Epithelial cell of proximal tubule (primary cell): ENCODE data around the gene LRP5. TPM values are rescaled to one million over a fixed set of nuclear protein-coding genes. Genes with fewer than 3 reads are reported as not detected.
"Not testable (repeated sequence)": the region's sequence is repeated elsewhere in the genome, so short reads cannot be mapped to it uniquely, and the experiment has no call there.

Experiments
- DNase-seq: peaks from one replicate; pipeline ENCODE4 v3.0.0-alpha.2; 2011; ENCODE audit warnings: low read depth
- H3K4me3 ChIP-seq: 2 replicates; pipeline ENCODE4 v1.5.1; 2011; ENCODE audit warnings: low read depth, mild to moderate bottlenecking, low read length
- CTCF ChIP-seq: conservative IDR thresholded peaks from 2 replicates; pipeline ENCODE4 v1.5.1; 2012; ENCODE audit warnings: low read depth, mild to moderate bottlenecking, low read length
- total RNA-seq: library from RNA; depleted of rRNA; stranded (reverse); fragments of >200 nt; gene quantifications from 2 replicates; pipeline ENCODE4 v1.2.3, GENCODE V29; 2015

LRP5 gene
- total RNA-seq, 1 donor from 2014 or later, result 22.4 TPM

DNA sequence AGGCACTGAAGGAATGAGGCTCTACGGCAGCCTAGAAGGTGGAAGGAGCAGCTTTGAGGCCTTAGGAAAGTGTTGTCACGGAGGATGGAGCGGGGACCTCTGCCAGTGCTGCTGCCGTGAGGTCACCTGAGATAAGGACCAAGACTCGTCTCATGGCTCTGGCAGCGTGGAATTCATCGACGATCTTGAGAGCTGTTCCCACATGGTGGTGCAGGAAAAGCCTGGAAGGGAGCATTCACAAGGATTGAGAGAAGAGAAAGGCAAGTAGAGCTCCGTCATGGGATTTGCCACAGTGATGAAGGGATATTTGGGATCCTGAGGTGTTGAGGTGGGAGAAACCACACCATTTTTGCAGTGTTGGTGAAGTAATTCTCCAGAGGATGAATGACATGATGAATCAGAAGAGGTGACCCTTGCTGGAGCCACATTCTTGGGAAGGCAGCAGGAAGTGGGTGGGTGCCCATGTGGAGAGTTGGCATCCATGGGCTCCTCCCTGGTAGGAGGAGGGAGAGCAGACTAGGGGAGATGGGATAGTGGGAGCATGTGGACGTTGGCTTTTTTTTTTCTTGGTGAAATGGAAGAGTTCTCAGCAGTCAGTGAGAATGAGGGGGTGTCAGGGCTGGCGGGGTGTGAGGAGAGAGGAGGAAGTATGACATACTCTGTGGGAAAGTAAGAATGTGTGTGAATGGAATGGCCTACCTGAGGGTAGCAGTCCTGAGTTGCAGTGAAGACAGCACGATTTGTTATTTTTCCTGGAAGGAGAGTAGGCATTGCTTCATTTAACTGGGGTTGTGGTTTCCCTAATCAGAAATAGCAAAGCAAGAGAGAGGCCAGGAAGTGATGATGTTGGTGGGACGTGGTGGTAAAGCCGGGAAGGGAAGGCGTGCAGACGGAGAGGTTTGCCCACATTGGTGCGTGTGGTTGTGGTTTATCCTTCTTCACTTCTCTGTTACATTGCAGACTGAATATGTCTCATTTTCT is 159.3 kb downstream of the LRP5 start:
- no peak for TF ChIP-seq CTCF
- no peak overlapping the region for H3K4me3 ChIP-seq
- peak; percentile 22 for DNase-seq

GRCh38 chr11:68472778-68473177 is 160.4 kb downstream of the LRP5 start:
- no peak for TF ChIP-seq CTCF
- H3K4me3 ChIP-seq, result no peak overlapping the region
- DNase-seq, result no peak

GRCh38 chr11:68473693-68474092 is 161.3 kb downstream of the LRP5 start:
- no peak for DNase-seq
- no peak for TF ChIP-seq CTCF
- H3K4me3 ChIP-seq, result no peak overlapping the region

GRCh38 chr11:68475626-68476025 is 163.2 kb downstream of the LRP5 start:
- H3K4me3 ChIP-seq, DNase-seq: not testable (repeated sequence)

GRCh38 chr11:68479390-68479789 is 167.0 kb downstream of the LRP5 start:
- DNase-seq, result no peak
- H3K4me3 ChIP-seq, result no peak overlapping the region
- TF ChIP-seq CTCF, result no peak

DNA sequence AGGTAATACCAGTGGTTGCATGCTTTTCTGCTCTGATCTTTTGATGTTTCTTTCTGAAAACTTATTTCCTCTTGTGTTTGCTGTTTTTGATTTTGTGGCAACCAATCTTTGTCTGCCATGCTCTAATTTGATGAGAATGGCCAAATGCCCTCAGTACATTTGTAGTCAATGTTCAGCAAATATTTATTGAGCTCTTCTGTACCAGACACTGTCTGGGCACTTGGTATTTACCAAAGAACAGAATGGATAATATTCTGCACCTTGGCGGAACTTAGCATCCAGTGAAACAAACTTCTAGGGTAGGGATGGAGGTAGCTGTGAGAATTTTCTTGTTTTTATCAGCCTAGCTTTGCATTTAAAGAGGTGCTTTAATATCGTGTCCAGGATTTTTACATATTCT is 167.8 kb downstream of the LRP5 start:
- no peak for DNase-seq
- no peak for TF ChIP-seq CTCF

GRCh38 chr11:68480852-68481510 is 168.6 kb downstream of the LRP5 start:
- no peak for TF ChIP-seq CTCF
- DNase-seq, result no peak
- H3K4me3 ChIP-seq, result no peak overlapping the region

More for the DNA sequence above, 167.8 kb downstream of the LRP5 start:
- no peak overlapping the region for H3K4me3 ChIP-seq
